SK-N-SH treated with all-trans-retinoic acid at 6 μM for 48 hours (cell line): ENCODE measurements around the gene MID1.

ENCODE experiments used
- ATAC-seq: fragments of 200-7000 bp; cut with Tn5 transposase; 3 replicates; pipeline ENCODE4 v1.9.1; 2020; ENCODE audit warnings: mild to moderate bottlenecking, moderate library complexity
- ARNTL ChIP-seq: fragments of 450-650 bp; formaldehyde crosslinking; IDR thresholded peaks from 2 replicates; pipeline ENCODE4 v1.5.0; 2020; ENCODE audit warnings: low read depth, mild to moderate bottlenecking, moderate library complexity, borderline replicate concordance
- GLIS3 ChIP-seq: fragments of 250-450 bp; sonication (Bioruptor Pico); IDR thresholded peaks from 2 replicates; pipeline ENCODE4 v1.5.0; 2020; ENCODE audit warnings: mild to moderate bottlenecking, moderate library complexity
- ISL1 ChIP-seq: fragments of 250-450 bp; sonication (Bioruptor Pico); IDR thresholded peaks from 2 replicates; pipeline ENCODE4 v2.1.2; 2022; ENCODE audit warnings: mild to moderate bottlenecking, moderate library complexity
- OSR1 ChIP-seq: fragments of 250-450 bp; sonication (Bioruptor Pico); IDR thresholded peaks from 2 replicates; pipeline ENCODE4 v1.8.0; 2022; ENCODE audit warnings: moderate library complexity, mild to moderate bottlenecking, inconsistent platforms
- PPARA ChIP-seq: fragments of 250-450 bp; sonication (Bioruptor Pico); IDR thresholded peaks from 2 replicates; pipeline ENCODE4 v1.5.0; 2020; ENCODE audit warnings: mild to moderate bottlenecking, borderline replicate concordance
- RARB ChIP-seq: fragments of 250-450 bp; sonication (Bioruptor Pico); IDR thresholded peaks from 2 replicates; pipeline ENCODE4 v1.8.0; 2021; ENCODE audit warnings: mild to moderate bottlenecking, moderate library complexity
- SNAI2 ChIP-seq: fragments of 250-450 bp; sonication (Bioruptor Pico); IDR thresholded peaks from 2 replicates; pipeline ENCODE4 v1.5.0; 2020; ENCODE audit warnings: mild to moderate bottlenecking, moderate library complexity
- TCF4 ChIP-seq: fragments of 250-450 bp; sonication (Bioruptor Pico); IDR thresholded peaks from 2 replicates; pipeline ENCODE4 v1.8.0; 2021; ENCODE audit warnings: mild to moderate bottlenecking, moderate library complexity, borderline replicate concordance
- TOX ChIP-seq: fragments of 250-450 bp; sonication (Bioruptor Pico); IDR thresholded peaks from 2 replicates; pipeline ENCODE4 v1.8.0; 2021; ENCODE audit warnings: mild to moderate bottlenecking, moderate library complexity, borderline replicate concordance
- ZC3H10 ChIP-seq: fragments of 250-450 bp; sonication (Bioruptor Pico); IDR thresholded peaks from 2 replicates; pipeline ENCODE4 v1.5.1; 2021; ENCODE audit warnings: mild to moderate bottlenecking, moderate library complexity
- ZFP30 ChIP-seq: fragments of 450-650 bp; formaldehyde crosslinking; IDR thresholded peaks from 2 replicates; pipeline ENCODE4 v1.5.0; 2022; ENCODE audit warnings: mild to moderate bottlenecking, moderate library complexity
- ZNF565 ChIP-seq: fragments of 450-650 bp; formaldehyde crosslinking; conservative IDR thresholded peaks from 2 replicates; pipeline ENCODE4 v1.5.0; 2020; ENCODE audit warnings: low read depth, mild to moderate bottlenecking, moderate library complexity
- ZNF8 ChIP-seq: fragments of 450-650 bp; formaldehyde crosslinking; IDR thresholded peaks from 2 replicates; pipeline ENCODE4 v1.5.0; 2020; ENCODE audit warnings: mild to moderate bottlenecking, moderate library complexity
- TF ChIP-seq, protein P1 (sequence below): fragments of 250-450 bp; sonication (Bioruptor Pico); IDR thresholded peaks from 2 replicates; pipeline ENCODE4 v1.8.0; 2020; ENCODE audit warnings: mild to moderate bottlenecking, moderate library complexity, borderline replicate concordance
- TF ChIP-seq, protein P2 (sequence below): fragments of 250-450 bp; sonication (Bioruptor Pico); IDR thresholded peaks from 2 replicates; pipeline ENCODE4 v1.8.0; 2021; ENCODE audit warnings: low read depth, mild to moderate bottlenecking, moderate library complexity, borderline replicate concordance
- TF ChIP-seq, protein P3 (sequence below): fragments of 250-450 bp; sonication (Bioruptor Pico); IDR thresholded peaks from 2 replicates; pipeline ENCODE4 v1.5.1; 2021; ENCODE audit warnings: mild to moderate bottlenecking, moderate library complexity
- TF ChIP-seq, protein P4 (sequence below): fragments of 250-450 bp; sonication (Bioruptor Pico); IDR thresholded peaks from 2 replicates; pipeline ENCODE4 v1.5.1; 2020; ENCODE audit warnings: low read depth, mild to moderate bottlenecking, moderate library complexity
- TF ChIP-seq, protein P5 (sequence below): fragments of 250-450 bp; sonication (Bioruptor Pico); IDR thresholded peaks from 2 replicates; pipeline ENCODE4 v1.5.0; 2020; ENCODE audit warnings: mild to moderate bottlenecking, moderate library complexity

MID1 gene

DNA sequence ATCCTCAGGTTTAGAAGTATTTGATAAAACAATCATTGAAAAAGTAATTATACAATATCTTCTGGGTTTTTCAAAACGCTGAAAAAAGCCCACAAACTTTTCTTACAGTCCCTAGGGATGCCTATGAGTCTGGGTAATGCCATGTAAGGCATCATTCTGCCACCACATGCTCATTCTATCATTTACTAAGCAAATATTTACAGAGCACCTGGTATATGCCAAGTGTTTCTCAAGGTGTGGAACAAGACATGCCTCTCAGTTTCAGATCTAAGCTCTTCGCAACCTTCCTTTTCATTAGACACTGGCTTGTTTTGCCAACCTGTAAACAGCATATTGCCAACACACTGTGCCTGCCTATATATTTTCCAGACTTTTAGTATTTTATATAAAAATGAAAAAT, 17.7 kb downstream of the MID1 start:
- no peak for ATAC-seq
- TF ChIP-seq RARB (CRISPR knock-in tag) (no peak), ZNF565 (no peak), PPARA (CRISPR knock-in tag) (no peak), ZNF8 (no peak)

DNA sequence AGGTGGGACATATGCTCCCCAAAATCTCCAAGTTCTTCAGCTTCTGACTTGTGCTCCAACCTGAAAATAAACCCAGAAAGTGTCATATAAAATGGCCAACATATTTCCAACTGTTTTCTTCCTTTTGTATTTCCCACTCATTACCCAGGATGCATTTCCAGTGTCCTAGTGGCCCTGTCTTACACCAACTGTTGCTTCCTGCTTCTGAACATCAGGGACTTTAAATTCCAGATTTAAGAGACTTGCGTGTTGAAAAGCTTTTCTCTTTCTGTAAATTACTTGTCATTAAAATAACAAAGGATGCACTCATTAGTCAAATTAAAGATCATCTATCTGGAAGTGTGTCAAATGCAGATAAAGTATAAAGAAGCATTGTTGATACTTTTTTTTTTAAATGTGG, 19.9 kb downstream of the MID1 start:
- TF ChIP-seq TCF4 (CRISPR knock-in tag) (no peak), ZFP30 (no peak), GLIS3 (CRISPR knock-in tag) (no peak), TOX (CRISPR knock-in tag) (no peak), RARB (CRISPR knock-in tag) (no peak), SNAI2 (CRISPR knock-in tag) (no peak), ZC3H10 (CRISPR knock-in tag) (no peak), ISL1 (CRISPR knock-in tag) (no peak), PPARA (CRISPR knock-in tag) (no peak)
- TF ChIP-seq, protein P1, sequence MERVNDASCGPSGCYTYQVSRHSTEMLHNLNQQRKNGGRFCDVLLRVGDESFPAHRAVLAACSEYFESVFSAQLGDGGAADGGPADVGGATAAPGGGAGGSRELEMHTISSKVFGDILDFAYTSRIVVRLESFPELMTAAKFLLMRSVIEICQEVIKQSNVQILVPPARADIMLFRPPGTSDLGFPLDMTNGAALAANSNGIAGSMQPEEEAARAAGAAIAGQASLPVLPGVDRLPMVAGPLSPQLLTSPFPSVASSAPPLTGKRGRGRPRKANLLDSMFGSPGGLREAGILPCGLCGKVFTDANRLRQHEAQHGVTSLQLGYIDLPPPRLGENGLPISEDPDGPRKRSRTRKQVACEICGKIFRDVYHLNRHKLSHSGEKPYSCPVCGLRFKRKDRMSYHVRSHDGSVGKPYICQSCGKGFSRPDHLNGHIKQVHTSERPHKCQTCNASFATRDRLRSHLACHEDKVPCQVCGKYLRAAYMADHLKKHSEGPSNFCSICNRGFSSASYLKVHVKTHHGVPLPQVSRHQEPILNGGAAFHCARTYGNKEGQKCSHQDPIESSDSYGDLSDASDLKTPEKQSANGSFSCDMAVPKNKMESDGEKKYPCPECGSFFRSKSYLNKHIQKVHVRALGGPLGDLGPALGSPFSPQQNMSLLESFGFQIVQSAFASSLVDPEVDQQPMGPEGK (CRISPR knock-in tag) = no peak
- TF ChIP-seq, protein P2, sequence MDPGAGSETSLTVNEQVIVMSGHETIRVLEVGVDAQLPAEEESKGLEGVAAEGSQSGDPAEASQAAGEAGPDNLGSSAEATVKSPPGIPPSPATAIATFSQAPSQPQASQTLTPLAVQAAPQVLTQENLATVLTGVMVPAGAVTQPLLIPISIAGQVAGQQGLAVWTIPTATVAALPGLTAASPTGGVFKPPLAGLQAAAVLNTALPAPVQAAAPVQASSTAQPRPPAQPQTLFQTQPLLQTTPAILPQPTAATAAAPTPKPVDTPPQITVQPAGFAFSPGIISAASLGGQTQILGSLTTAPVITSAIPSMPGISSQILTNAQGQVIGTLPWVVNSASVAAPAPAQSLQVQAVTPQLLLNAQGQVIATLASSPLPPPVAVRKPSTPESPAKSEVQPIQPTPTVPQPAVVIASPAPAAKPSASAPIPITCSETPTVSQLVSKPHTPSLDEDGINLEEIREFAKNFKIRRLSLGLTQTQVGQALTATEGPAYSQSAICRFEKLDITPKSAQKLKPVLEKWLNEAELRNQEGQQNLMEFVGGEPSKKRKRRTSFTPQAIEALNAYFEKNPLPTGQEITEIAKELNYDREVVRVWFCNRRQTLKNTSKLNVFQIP (CRISPR knock-in tag) = no peak
- TF ChIP-seq, protein P3, sequence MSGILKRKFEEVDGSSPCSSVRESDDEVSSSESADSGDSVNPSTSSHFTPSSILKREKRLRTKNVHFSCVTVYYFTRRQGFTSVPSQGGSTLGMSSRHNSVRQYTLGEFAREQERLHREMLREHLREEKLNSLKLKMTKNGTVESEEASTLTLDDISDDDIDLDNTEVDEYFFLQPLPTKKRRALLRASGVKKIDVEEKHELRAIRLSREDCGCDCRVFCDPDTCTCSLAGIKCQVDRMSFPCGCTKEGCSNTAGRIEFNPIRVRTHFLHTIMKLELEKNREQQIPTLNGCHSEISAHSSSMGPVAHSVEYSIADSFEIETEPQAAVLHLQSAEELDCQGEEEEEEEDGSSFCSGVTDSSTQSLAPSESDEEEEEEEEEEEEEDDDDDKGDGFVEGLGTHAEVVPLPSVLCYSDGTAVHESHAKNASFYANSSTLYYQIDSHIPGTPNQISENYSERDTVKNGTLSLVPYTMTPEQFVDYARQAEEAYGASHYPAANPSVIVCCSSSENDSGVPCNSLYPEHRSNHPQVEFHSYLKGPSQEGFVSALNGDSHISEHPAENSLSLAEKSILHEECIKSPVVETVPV (CRISPR knock-in tag) = no peak
- TF ChIP-seq, protein P4, sequence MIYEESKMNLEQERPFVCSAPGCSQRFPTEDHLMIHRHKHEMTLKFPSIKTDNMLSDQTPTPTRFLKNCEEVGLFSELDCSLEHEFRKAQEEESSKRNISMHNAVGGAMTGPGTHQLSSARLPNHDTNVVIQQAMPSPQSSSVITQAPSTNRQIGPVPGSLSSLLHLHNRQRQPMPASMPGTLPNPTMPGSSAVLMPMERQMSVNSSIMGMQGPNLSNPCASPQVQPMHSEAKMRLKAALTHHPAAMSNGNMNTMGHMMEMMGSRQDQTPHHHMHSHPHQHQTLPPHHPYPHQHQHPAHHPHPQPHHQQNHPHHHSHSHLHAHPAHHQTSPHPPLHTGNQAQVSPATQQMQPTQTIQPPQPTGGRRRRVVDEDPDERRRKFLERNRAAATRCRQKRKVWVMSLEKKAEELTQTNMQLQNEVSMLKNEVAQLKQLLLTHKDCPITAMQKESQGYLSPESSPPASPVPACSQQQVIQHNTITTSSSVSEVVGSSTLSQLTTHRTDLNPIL (CRISPR knock-in tag) = no peak
- TF ChIP-seq, protein P5, sequence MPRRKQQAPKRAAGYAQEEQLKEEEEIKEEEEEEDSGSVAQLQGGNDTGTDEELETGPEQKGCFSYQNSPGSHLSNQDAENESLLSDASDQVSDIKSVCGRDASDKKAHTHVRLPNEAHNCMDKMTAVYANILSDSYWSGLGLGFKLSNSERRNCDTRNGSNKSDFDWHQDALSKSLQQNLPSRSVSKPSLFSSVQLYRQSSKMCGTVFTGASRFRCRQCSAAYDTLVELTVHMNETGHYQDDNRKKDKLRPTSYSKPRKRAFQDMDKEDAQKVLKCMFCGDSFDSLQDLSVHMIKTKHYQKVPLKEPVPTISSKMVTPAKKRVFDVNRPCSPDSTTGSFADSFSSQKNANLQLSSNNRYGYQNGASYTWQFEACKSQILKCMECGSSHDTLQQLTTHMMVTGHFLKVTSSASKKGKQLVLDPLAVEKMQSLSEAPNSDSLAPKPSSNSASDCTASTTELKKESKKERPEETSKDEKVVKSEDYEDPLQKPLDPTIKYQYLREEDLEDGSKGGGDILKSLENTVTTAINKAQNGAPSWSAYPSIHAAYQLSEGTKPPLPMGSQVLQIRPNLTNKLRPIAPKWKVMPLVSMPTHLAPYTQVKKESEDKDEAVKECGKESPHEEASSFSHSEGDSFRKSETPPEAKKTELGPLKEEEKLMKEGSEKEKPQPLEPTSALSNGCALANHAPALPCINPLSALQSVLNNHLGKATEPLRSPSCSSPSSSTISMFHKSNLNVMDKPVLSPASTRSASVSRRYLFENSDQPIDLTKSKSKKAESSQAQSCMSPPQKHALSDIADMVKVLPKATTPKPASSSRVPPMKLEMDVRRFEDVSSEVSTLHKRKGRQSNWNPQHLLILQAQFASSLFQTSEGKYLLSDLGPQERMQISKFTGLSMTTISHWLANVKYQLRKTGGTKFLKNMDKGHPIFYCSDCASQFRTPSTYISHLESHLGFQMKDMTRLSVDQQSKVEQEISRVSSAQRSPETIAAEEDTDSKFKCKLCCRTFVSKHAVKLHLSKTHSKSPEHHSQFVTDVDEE (CRISPR knock-in tag) = no peak
- no peak for ATAC-seq

DNA sequence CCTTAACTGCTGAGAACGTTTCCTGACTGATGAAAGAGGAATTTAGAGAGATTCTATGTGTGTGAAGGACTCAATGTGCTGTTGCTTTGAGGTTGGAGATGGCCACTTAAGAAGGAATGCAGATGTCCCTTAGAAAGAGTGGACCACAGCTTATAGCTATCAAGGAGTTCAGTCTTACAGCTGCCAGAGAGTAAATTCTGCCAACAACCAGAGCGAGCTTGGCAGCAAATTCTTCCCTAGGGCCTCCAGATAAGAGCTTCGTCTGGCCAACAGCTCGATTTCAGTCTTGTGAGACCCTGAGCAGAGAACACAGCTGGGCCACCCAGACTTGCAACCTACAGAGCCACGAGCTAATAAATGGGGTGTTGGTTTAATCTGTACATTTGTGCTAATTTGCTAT, 21.8 kb downstream of the MID1 start:
- TF ChIP-seq, protein P5 (CRISPR knock-in tag) = no peak
- TF ChIP-seq, protein P1 (CRISPR knock-in tag) = no peak
- TF ChIP-seq OSR1 (CRISPR knock-in tag) (no peak), TCF4 (CRISPR knock-in tag) (no peak), ZNF8 (no peak), ZNF565 (no peak), RARB (CRISPR knock-in tag) (no peak), ARNTL (CRISPR knock-in tag) (no peak), PPARA (CRISPR knock-in tag) (no peak)
- TF ChIP-seq, all 23 proteins: peak for 0
- ATAC-seq = no peak
